Measurements from ENCODE around the gene MRFAP1L1. TPM values are rescaled to one million over a fixed set of nuclear protein-coding genes. Genes with fewer than 3 reads are reported as not detected.
"Not testable (repeated sequence)": the region's sequence is repeated elsewhere in the genome, so short reads cannot be mapped to it uniquely, and the experiment has no call there.

The MRFAP1L1 gene
- total RNA-seq, 2 experiments from 2014 or later = 41.4 to 42.5 TPM

DNA sequence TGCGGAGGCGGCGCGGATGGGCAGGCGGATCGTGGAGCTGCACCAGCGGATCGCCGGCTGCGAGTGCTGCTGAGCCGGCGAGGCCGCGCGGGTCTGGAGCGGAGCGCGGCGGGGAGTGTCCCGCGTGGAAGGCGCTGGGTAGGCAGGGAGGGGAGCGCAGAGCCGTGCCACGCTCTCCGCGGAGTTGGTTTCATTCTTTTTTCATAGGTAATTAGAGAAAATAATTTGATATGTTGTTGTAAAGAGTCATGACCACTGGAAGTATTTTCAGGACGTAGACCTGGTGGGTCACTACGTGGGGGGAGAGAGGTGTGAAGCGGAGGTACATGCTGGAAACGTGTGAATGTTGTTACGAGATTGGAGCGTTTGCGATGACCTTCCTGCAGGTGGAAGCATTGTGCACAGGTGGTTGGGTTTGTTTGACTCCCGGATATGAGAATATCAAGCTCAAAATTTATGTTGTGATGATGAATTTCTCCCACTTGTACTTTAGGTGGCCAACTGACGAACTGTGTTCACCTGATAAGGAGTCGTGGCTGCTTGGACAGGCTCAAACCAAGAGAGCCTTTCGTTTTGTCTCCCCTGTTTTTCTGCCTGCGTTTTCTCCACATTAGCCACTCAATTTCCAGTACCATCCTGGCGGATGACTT, 35.0 kb downstream of the MRFAP1L1 start:
- Mint-ChIP-seq H3K27ac (peak overlapping the region; percentile 97), H3K4me1 (peaks cover 50% of the 10 kb centered on the region), H3K27me3 (no peaks in the 10 kb centered on the region), H3K9me3 (peaks cover 4% of the 10 kb centered on the region), H3K36me3 (peaks cover 53% of the 10 kb centered on the region), H3K4me3 (peak overlapping the region; percentile 90)
- peak; percentile 59 for DNase-seq

DNA sequence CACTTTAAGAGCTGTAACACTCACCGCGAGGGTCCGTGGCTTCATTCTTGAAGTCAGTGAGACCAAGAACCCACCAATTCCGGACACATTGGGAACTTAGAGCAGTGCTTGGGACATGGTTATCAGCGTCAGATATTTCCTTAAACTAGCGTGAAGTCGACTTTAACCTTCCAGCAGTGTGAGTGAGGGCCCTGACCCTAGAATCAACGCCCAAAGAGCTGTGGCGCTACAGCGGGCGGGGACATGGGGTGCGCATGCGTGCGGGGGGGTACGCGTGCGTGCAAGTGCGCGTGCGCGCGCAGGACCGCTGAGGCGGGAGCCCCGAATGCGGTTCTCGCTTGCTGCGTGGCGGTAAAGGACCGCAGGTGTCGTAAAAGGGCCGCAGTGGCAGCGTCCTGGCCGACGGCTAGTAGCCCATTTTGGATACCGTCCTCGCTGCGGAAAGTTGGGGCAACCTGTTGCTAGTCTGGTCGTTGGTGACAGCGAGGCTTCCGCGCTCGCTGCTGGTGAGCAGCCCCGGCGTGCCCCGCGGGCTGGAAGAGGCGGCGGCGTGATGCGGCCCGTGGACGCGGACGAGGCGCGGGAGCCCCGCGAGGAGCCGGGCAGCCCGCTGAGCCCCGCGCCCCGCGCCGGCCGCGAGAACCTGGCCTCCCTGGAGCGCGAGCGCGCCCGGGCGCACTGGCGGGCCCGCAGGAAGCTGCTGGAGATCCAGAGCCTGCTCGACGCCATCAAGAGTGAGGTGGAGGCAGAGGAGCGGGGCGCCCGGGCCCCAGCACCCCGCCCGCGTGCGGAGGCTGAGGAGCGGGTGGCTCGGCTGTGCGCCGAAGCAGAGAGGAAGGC, 35.8 kb downstream of the MRFAP1L1 start:
- H3K27ac Mint-ChIP-seq = peak overlapping the region; percentile 97
- peak; percentile 95 for DNase-seq
- no peaks in the 10 kb centered on the region for H3K27me3 Mint-ChIP-seq
- peaks cover 47% of the 10 kb centered on the region for H3K4me1 Mint-ChIP-seq
- H3K9me3 Mint-ChIP-seq = peaks cover 2% of the 10 kb centered on the region
- H3K36me3 Mint-ChIP-seq = peaks cover 46% of the 10 kb centered on the region
- peak overlapping the region; percentile 90 for H3K4me3 Mint-ChIP-seq

DNA sequence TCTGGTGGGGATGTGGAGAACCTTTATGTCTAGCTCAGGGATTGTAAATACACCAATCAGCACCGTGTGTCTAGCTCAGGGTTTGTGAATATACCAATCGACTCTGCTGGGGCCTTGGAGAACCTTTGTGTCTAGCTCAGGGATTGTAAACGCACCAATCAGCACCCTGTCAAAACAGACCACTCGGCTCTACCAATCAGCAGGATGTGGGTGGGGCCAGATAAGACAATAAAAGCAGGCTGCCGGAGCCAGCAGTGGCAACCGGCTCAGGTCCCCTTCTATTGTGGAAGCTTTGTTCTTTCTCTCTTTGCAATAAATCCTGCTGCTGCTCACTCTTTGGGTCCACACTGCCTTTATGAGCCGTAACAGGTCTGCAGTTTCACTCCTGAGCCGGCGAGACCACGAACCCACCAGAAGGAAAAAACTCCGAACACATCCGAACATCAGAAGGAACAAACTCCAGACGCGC, 36.4 kb downstream of the MRFAP1L1 start:
- DNase-seq = peak; percentile 75
- H3K4me1 Mint-ChIP-seq = peaks cover 41% of the 10 kb centered on the region
- H3K36me3 Mint-ChIP-seq = peaks cover 39% of the 10 kb centered on the region
- peak overlapping the region; percentile 97 for H3K27ac Mint-ChIP-seq
- not testable (repeated sequence) for H3K9me3 Mint-ChIP-seq, H3K27me3 Mint-ChIP-seq
- H3K4me3 Mint-ChIP-seq = peak overlapping the region; percentile 90

DNA sequence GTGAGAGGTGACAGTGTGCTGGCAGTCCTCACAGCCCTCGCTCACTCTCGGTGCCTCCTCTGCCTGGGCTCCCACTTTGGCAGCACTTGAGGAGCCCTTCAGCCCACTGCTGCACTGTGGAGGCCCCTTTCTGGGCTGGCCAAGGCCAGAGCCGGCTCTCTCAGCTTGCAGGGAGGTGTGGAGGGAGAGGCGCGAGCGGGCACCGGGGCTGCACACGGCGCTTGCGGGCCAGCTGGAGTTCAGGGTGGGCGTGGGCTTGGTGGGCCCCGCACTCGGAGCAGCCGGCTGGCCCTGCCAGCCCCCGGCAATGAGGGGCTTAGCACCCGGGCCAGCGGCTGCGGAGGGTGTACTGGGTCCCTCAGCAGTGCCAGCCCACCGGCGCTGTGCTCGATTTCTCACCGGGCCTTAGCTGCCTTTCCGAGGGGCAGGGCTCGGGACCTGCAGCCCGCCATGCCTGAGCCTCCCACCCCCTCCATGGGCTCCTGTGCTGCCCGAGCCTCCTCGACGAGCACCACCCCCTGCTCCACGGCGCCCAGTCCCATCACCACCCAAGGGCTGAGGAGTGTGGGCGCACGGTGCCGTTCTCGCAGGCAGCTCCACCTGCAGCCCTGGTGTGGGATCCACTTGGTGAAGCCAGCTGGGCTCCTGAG, 37.0 kb downstream of the MRFAP1L1 start:
- DNase-seq, H3K27me3 Mint-ChIP-seq, H3K9me3 Mint-ChIP-seq, H3K4me3 Mint-ChIP-seq: not testable (repeated sequence)
- Mint-ChIP-seq H3K4me1 (peaks cover 39% of the 10 kb centered on the region), H3K36me3 (peaks cover 38% of the 10 kb centered on the region), H3K27ac (peak overlapping the region; percentile 97)

DNA sequence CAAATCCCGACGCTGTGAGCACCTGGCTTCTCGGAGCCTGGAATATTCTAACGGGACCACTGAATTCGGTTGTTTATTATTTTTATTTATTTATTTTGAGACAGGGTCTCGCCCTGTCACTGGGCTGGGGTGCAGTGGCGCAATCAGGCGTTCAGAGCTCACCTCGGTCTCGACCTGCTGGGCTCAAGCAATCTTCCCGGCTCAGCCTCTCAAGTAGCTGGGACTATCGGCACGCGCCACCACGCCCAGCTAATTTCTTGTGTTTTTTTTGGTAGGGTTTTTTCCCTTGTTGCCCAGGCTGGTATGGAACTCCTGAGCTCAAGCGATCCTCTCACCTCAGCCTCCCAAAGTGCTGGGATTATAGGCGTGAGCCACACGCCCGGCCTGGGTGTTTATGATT, 37.5 kb downstream of the MRFAP1L1 start:
- peaks cover 32% of the 10 kb centered on the region for H3K36me3 Mint-ChIP-seq
- H3K27ac Mint-ChIP-seq = peak overlapping the region; percentile 40
- H3K4me1 Mint-ChIP-seq = peaks cover 34% of the 10 kb centered on the region
- H3K9me3 Mint-ChIP-seq = peaks cover 2% of the 10 kb centered on the region
- DNase-seq = no peak
- no peaks in the 10 kb centered on the region for H3K27me3 Mint-ChIP-seq
- H3K4me3 Mint-ChIP-seq = no peak overlapping the region

DNA sequence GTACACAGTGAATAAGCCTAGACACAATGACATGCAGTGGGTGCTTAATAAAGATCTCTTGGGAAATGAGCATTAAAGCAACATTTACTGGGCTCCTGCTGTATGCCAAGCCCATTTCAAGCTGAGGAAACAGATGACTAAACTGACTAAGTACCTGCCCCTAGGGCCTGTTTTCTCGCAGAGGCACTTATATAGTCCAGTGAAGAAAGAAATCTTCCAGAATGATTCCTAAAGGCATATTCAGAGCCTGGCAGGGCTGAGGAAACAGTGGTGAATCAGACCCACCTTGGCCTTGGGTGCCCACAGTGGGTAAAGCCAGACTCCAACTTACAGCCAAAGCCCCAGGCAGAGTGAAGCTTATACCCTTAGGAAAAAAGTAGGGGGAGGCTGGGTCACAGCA, 38.0 kb downstream of the MRFAP1L1 start:
- H3K27me3 Mint-ChIP-seq = no peaks in the 10 kb centered on the region
- peaks cover 29% of the 10 kb centered on the region for H3K4me1 Mint-ChIP-seq
- H3K9me3 Mint-ChIP-seq = peaks cover 2% of the 10 kb centered on the region
- no peak overlapping the region for H3K4me3 Mint-ChIP-seq
- peaks cover 27% of the 10 kb centered on the region for H3K36me3 Mint-ChIP-seq
- no peak for DNase-seq
- H3K27ac Mint-ChIP-seq = no peak overlapping the region

DNA sequence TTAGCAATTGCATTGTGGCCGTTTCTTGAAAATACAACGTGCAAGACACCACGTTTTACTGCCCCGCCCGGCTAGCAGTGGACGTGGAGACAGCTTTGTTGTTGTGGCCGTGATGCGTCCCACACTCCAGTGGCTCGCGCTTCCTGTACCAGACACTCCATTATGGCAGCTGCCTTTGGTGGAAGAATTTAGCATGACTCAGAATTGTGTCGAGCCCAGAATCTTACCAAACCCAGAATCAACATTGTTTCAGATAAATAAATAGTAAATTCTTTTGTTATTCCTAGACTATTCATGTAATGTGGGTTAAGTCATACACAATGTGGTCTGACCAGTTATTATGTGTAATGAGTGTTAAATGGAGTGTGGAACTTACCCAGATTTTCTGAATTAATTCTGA, 41.3 kb downstream of the MRFAP1L1 start:
- H3K4me3 Mint-ChIP-seq = no peak overlapping the region
- peaks cover 5% of the 10 kb centered on the region for H3K4me1 Mint-ChIP-seq
- H3K36me3 Mint-ChIP-seq = peaks cover 6% of the 10 kb centered on the region
- no peak for DNase-seq
- no peak overlapping the region for H3K27ac Mint-ChIP-seq
- peaks cover under 1% of the 10 kb centered on the region for H3K9me3 Mint-ChIP-seq
- peaks cover 6% of the 10 kb centered on the region for H3K27me3 Mint-ChIP-seq

DNA sequence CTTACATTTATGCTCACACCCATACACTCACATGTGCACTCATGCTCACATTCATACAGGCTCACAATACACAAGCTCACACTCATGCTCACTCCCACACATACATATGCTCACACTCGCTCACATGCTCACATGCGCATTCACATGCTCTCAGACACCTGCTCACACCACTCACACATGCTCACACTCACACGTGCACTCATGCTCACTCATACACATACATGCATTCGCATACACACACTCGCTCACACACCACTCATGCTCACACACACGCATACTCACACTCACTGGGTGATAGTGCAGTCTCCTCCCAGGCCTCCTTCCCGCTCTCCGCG, 44.4 kb downstream of the MRFAP1L1 start:
- Mint-ChIP-seq H3K4me3 (no peak overlapping the region), H3K27ac (no peak overlapping the region), H3K27me3 (peaks cover 22% of the 10 kb centered on the region), H3K9me3 (no peaks in the 10 kb centered on the region), H3K36me3 (peaks cover 2% of the 10 kb centered on the region), H3K4me1 (no peaks in the 10 kb centered on the region)
- no peak for DNase-seq

DNA sequence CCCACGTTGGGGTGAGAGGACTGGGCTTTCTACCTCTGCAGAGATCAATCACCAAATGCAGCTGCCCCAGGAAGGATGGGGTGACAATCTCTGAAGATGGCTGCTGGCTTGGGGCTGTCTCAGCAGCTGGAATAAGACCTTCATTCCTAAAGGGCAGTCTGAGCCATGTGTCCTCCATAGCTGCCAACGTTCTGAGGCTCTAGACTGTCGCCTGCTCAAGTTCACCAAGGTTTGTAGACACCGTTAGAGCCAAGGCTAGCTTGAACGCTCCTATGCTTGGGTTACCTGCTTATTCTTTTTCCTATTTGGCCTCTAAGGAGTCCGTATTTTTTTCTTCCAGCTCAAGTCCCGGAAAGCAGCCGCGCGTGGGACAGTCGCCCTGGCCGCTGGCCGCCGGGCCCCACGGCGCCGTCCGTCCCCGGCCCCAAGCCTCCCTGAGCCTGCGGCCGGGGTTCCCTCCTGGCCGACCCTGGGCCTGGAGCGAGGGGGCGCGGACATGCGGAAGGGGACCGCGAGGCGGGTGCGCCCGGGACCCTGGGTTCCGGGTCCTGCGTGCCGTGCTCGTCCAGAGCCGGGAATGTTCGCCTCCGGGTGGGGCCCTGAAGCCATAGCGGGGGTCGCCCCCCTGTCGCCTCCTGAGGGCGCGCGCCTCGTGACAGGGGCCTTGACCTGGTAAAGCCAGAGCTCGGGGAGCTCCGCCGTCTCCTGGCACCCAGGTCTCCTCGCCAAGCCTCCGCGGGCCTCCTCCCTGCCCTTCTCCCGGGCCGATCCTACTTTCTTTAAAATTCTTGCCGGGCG, 45.9 kb downstream of the MRFAP1L1 start:
- DNase-seq = no peak
- H3K27ac Mint-ChIP-seq = peak overlapping the region; percentile 21
- H3K9me3 Mint-ChIP-seq = no peaks in the 10 kb centered on the region
- H3K4me1 Mint-ChIP-seq = peaks cover 4% of the 10 kb centered on the region
- peak overlapping the region; percentile 70 for H3K4me3 Mint-ChIP-seq
- peaks cover 2% of the 10 kb centered on the region for H3K36me3 Mint-ChIP-seq
- peaks cover 28% of the 10 kb centered on the region for H3K27me3 Mint-ChIP-seq

DNA sequence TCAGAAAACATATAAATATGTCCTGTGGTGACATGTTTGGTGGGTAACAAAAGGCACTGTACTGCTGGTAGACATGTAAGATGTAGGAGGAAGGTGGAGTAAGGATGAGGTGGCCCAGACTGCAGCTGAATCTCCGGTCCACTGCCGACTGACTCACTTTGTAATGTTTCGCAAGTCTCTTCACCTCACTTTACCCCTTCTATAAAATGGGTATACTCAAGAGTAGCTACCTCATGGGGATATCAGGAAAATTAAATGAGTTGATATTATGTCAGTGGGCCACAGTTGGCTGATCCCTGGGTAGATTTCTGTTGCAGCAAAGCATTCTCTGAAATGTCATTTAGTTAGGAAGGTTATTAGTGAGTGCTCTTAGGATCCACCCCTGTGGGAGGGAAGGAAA, 47.1 kb downstream of the MRFAP1L1 start:
- peaks cover 28% of the 10 kb centered on the region for H3K27me3 Mint-ChIP-seq
- peaks cover 4% of the 10 kb centered on the region for H3K4me1 Mint-ChIP-seq
- no peak for DNase-seq
- H3K36me3 Mint-ChIP-seq = no peaks in the 10 kb centered on the region
- H3K4me3 Mint-ChIP-seq = no peak overlapping the region
- H3K9me3 Mint-ChIP-seq = no peaks in the 10 kb centered on the region
- no peak overlapping the region for H3K27ac Mint-ChIP-seq

DNA sequence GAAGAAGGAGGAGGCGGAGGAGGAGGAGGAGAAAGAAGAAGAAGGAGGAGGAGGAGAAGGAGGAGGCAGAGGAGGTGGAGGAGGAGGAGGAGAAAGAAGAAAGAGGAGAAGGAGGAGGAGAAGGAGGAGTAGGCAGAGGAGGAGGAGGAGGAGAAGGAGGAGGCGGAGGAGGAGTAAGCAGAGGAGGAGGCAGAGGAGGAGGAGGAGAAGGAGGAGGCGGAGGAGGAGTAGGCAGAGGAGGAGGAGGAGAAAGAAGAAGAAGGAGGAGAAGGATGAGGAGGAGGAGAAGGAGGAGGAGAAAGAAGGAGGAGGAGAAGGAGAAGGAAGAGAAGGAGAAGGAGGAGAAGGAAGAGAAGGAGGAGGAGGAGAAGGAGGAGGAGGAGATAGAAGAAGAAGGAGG, 49.2 kb downstream of the MRFAP1L1 start:
- Mint-ChIP-seq H3K4me1 (peaks cover 4% of the 10 kb centered on the region), H3K27ac (no peak overlapping the region), H3K36me3 (no peaks in the 10 kb centered on the region), H3K27me3 (peaks cover 28% of the 10 kb centered on the region), H3K4me3 (no peak overlapping the region), H3K9me3 (peaks cover 4% of the 10 kb centered on the region)
- DNase-seq = no peak

DNA sequence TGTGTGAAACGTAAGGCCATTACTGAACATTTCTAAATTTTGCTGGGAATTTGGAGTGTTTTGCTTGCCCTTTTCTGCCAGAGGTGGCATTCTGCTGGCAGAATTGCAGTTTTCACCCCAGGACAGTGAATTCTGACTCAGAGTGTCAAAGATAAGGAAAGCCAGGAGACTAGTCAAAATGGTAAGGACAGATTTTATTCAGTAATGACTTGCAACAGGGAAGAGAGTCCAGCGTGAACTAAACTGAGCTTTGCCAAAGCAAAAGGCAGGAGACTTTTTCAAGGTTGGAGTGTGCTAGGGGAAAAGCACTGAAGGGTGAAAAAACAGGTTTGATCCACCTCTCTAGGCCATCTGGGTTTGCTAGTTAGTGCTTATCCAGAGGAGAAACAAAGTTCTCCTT, 49.8 kb downstream of the MRFAP1L1 start:
- Mint-ChIP-seq H3K4me1 (peaks cover 4% of the 10 kb centered on the region), H3K36me3 (no peaks in the 10 kb centered on the region), H3K27me3 (peaks cover 28% of the 10 kb centered on the region), H3K4me3 (no peak overlapping the region), H3K9me3 (peaks cover 5% of the 10 kb centered on the region), H3K27ac (no peak overlapping the region)
- DNase-seq = no peak

DNA sequence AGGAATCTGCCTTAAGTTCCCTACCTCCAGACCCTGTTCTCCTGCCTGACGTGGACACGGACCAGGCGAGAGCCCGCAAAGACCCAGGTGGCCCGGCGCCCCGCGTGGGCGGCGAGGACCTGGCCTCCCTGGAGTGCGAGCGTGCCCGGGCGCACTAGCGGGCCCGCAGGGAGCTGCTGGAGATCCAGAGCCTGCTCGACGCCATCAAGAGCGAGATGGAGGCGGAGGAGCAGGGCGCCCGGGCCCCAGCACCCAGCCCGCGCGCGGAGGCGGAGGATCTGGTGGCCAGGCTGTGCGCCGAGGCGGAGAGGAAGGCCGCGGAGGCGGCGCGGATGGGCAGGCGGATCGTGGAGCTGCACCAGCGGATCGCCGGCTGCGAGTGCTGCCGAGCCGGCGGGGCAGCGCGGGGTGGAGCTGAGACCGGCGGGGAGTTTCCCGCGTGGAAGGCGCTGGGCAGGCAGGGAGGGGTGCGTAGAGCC, 51.0 kb downstream of the MRFAP1L1 start:
- peaks cover 4% of the 10 kb centered on the region for H3K4me1 Mint-ChIP-seq
- no peaks in the 10 kb centered on the region for H3K36me3 Mint-ChIP-seq
- DNase-seq = peak; percentile 68
- peaks cover 5% of the 10 kb centered on the region for H3K9me3 Mint-ChIP-seq
- H3K27ac Mint-ChIP-seq = no peak overlapping the region
- peak overlapping the region; percentile 59 for H3K4me3 Mint-ChIP-seq
- H3K27me3 Mint-ChIP-seq = peaks cover 25% of the 10 kb centered on the region

DNA sequence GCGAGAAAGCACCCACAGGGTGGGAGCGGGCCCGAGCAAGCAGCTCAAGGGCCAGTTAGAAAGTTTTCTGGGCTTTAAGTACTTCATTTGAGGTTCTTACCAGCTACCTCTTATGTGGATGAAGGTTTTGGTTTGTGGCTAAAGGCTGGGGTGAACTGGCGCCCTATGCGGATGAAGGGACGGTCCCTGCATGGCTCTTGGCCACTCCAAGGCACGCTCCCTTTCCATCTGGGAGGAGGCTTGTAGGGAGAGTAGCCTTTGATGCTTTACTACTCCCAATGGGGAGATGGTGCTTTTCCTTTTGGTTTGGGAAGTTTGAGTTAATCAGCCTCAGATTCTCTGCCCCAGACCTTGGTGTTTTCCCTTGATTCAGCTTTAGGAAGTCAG, 51.5 kb downstream of the MRFAP1L1 start:
- Mint-ChIP-seq H3K36me3 (no peaks in the 10 kb centered on the region), H3K27me3 (peaks cover 20% of the 10 kb centered on the region), H3K4me1 (peaks cover 4% of the 10 kb centered on the region), H3K4me3 (no peak overlapping the region), H3K27ac (no peak overlapping the region), H3K9me3 (peaks cover 5% of the 10 kb centered on the region)
- DNase-seq = no peak
